Smooth muscle cell (in vitro differentiated cells): ENCODE data around the gene GJA1. TPM values are rescaled to one million over a fixed set of nuclear protein-coding genes. Genes with fewer than 3 reads are reported as not detected.

ENCODE experiments used
- DNase-seq: peaks from one replicate; lab custom pipeline; 2025; ENCODE audit not compliant: unreplicated experiment; lab: John Stamatoyannopoulos, UW
- H2AFZ ChIP-seq: fragments of 200-600 bp; sonication (generic); 2 replicates; pipeline ENCODE4 v1.6.0; 2016; ENCODE audit warnings: antibody characterized with exemption, low read depth, mild to moderate bottlenecking
- H3F3A ChIP-seq: fragments of 200-600 bp; sonication (generic); 2 replicates; pipeline ENCODE4 v1.6.0; 2017; ENCODE audit warnings: antibody characterized with exemption, low read depth
- H3K27ac ChIP-seq: fragments of 200-600 bp; sonication (generic); 2 replicates; pipeline ENCODE4 v1.5.1; 2016; ENCODE audit warnings: low read depth, mild to moderate bottlenecking
- H3K27me3 ChIP-seq: fragments of 200-600 bp; sonication (generic); 2 replicates; pipeline ENCODE4 v1.6.1; 2016; ENCODE audit warnings: low read depth, mild to moderate bottlenecking
- H3K36me3 ChIP-seq: fragments of 200-600 bp; sonication (generic); 2 replicates; pipeline ENCODE4 v1.5.1; 2016; ENCODE audit warnings: low read depth
- H3K4me1 ChIP-seq: fragments of 200-600 bp; sonication (generic); 2 replicates; pipeline ENCODE4 v1.5.1; 2016; ENCODE audit warnings: low read depth
- H3K4me2 ChIP-seq: fragments of 200-600 bp; sonication (generic); 2 replicates; pipeline ENCODE4 v1.6.0; 2016; ENCODE audit warnings: mild to moderate bottlenecking
- H3K4me3 ChIP-seq: fragments of 200-600 bp; sonication (generic); 2 replicates; pipeline ENCODE4 v1.5.1; 2016; ENCODE audit warnings: mild to moderate bottlenecking
- H3K79me2 ChIP-seq: fragments of 200-600 bp; sonication (generic); 2 replicates; pipeline ENCODE4 v1.6.0; 2016; ENCODE audit warnings: low read depth, mild to moderate bottlenecking
- H3K9ac ChIP-seq: fragments of 200-600 bp; sonication (generic); 2 replicates; pipeline ENCODE4 v1.6.0; 2016; ENCODE audit warnings: low read depth
- H3K9me3 ChIP-seq: fragments of 200-600 bp; sonication (generic); replicated peaks from 2 replicates; pipeline ENCODE4 v1.5.1; 2016; ENCODE audit warnings: low read depth
- H4K20me1 ChIP-seq: fragments of 200-600 bp; sonication (generic); 2 replicates; pipeline ENCODE4 v1.6.0; 2016; ENCODE audit warnings: low read depth
- CTCF ChIP-seq: fragments of 200-600 bp; sonication (generic); IDR thresholded peaks from 2 replicates; pipeline ENCODE4 v1.5.1; 2017; ENCODE audit warnings: borderline replicate concordance, mild to moderate bottlenecking, antibody characterized with exemption; ENCODE audit not compliant: insufficient read depth, poor library complexity, severe bottlenecking
- WGBS: methylation state at CpG from one replicate; pipeline ENCODE4 v1.1.7; 2016; ENCODE audit warnings: low lambda C conversion rate; 5-methylcytosine and 5-hydroxymethylcytosine counted together
- polyA plus RNA-seq: library from polyadenylated mRNA; unstranded; fragments of >200 nt; fragmentation: Nextera tagmentation; extraction: Ambion mirVana; gene quantifications from 2 replicates; pipeline ENCODE4 v1.2.1, GENCODE V29; 2016
- total RNA-seq: library from RNA; depleted of rRNA; stranded (reverse); fragments of >200 nt; gene quantifications from 2 replicates; pipeline ENCODE4 v1.2.3, GENCODE V29; 2014

Gene GJA1
- total and polyA plus RNA-seq, 2 experiments from 2014 or later = 204 to 834 TPM

DNA sequence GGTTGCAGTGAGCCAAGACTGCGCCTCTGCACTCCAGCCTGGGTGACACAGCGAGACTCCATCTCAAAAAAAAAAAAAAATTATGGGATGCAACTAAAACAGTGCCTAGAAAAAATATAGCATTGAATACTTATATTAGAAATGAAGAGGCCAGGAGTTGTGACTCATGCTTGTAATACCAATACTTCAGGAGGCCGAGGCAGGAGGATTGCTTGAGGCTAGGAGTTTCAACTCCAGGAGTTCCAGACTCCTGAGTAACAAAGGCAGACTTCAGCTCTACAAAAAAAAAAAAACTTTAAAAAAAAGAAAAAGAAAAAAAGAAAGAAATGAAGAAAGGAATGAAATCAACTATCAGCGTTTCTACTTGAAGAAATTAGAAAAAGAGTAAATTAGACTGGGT lies 17.1 kb upstream of the GJA1 start:
- H3K4me2 ChIP-seq = no peak overlapping the region
- WGBS = 90% methylated on average over 4 of the region's 4 CpGs
- TF ChIP-seq CTCF = no peak

DNA sequence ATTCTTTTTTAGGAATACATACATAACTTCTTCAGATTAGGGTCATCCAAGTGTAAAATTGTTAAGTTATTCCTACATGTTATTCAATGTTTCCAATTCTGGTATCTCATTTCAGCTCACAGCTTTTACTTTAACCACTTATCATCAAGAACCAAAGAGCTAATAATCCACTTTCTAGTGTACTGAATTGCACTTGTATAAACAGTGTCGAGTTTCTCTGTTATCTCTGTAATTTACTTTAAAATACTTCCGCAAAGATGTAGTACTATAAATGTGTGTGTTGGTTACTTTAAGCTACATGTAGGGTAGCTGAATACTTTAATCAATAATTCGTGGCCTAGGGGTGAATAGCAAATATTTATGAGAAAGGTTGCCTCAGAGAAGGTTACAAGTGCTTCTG lies 8.8 kb upstream of the GJA1 start:
- WGBS = 63% methylated on average over 3 of the region's 3 CpGs
- no peak overlapping the region for H3K4me2 ChIP-seq
- peaks cover 2% of the 10 kb centered on the region for H3K79me2 ChIP-seq
- H3K4me1 ChIP-seq = peaks cover 10% of the 10 kb centered on the region
- H3F3A ChIP-seq = no peaks in the 10 kb centered on the region
- no peaks in the 10 kb centered on the region for H3K27me3 ChIP-seq
- no peaks in the 10 kb centered on the region for H3K36me3 ChIP-seq
- H3K9ac ChIP-seq = no peak overlapping the region
- no peak for TF ChIP-seq CTCF
- no peak for DNase-seq
- H3K9me3 ChIP-seq = no peaks in the 10 kb centered on the region
- no peak overlapping the region for H3K27ac ChIP-seq
- H3K4me3 ChIP-seq = no peak overlapping the region
- H4K20me1 ChIP-seq = no peaks in the 10 kb centered on the region
- no peak overlapping the region for H2AFZ ChIP-seq

More for the DNA sequence above, 17.1 kb upstream of the GJA1 start:
- H3K27me3 ChIP-seq = no peaks in the 10 kb centered on the region
- H3K9ac ChIP-seq = no peak overlapping the region
- no peak overlapping the region for H2AFZ ChIP-seq
- no peaks in the 10 kb centered on the region for H3K9me3 ChIP-seq
- H3F3A ChIP-seq = peaks cover 6% of the 10 kb centered on the region
- no peak for DNase-seq
- no peak overlapping the region for H3K4me3 ChIP-seq
- H3K36me3 ChIP-seq = no peaks in the 10 kb centered on the region
- no peaks in the 10 kb centered on the region for H4K20me1 ChIP-seq
- H3K27ac ChIP-seq = no peak overlapping the region
- no peaks in the 10 kb centered on the region for H3K4me1 ChIP-seq
- no peaks in the 10 kb centered on the region for H3K79me2 ChIP-seq

- H3K9me3 ChIP-seq = no peaks in the 10 kb centered on the region
- H3K4me3 ChIP-seq = no peak overlapping the region
- H3K27me3 ChIP-seq = no peaks in the 10 kb centered on the region
- peak overlapping the region; percentile 34 for H2AFZ ChIP-seq
- WGBS = 91% methylated on average over 15 of the region's 15 CpGs
- TF ChIP-seq CTCF = no peak
- H3K27ac ChIP-seq = no peak overlapping the region
- no peak for DNase-seq
- no peak overlapping the region for H3K4me2 ChIP-seq
- H4K20me1 ChIP-seq = no peaks in the 10 kb centered on the region
- H3K9ac ChIP-seq = no peak overlapping the region
- H3K79me2 ChIP-seq = peaks cover 20% of the 10 kb centered on the region
- no peaks in the 10 kb centered on the region for H3K36me3 ChIP-seq
- peaks cover 3% of the 10 kb centered on the region for H3F3A ChIP-seq
- peaks cover 29% of the 10 kb centered on the region for H3K4me1 ChIP-seq
Measured at GRCh38 chr6:121428872-121429756, 6.3 kb upstream of the GJA1 start.
